ENCODE results near the gene DHRS13. TPM values are rescaled to one million over a fixed set of nuclear protein-coding genes. Genes with fewer than 3 reads are reported as not detected.

The DHRS13 gene
- total and polyA plus RNA-seq, 10 of the 15 experiments (the other 5 are each of a cell fraction or from before 2014, with no cell fraction given), result 0.18 to 55.2 (median 31.3) TPM; not detected in 1

DNA sequence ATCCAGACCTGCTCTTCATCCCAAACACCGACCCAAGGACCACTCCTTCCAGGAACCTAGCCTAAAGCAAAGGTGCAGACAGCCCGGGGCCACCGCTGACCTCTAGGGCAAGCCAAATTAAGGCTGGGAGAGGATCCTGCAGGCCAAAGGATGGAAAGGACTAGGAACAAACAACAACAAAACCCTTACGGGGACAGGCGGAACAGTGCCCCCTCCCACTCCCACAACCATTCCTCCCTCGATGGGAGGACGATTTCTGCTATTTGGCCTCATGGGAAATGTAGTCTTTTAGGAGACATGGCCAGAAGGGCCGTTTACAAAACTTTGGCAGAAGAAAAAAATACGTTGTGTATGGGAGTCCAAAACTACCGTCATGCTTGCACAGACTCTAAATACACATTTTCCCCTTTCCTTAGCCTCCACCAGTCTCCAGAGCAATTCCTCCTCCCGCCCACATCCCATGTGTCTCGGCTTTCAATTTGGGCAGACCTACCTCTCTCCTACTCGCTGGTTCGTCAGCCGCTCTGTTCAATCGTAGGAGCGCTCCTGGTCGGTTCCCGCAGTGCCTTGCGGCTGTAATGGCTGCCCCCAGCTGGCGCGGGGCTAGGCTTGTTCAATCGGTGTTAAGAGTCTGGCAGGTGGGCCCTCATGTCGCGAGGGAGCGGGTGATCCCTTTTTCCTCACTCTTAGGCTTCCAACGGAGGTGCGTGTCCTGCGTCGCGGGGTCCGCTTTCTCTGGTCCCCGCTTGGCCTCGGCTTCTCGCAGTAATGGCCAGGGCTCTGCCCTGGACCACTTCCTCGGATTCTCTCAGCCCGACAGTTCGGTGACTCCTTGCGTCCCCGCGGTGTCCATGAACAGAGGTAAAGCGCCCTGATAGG is 48.2 kb downstream of the DHRS13 start, which contains the start of gene ERAL1:
ERAL1 (plus strand) TSS at position 560 of the 879 bp plus-strand sequence; CDS start at position 579, 19 bp downstream.
- H3K27me3 ChIP-seq (replicated peaks in 1 of 2; ENCODE audit: control insufficient read depth in 2 of 2, insufficient read depth in 2 of 2, low read length in 1 of 2), result no peaks in the 10 kb centered on the region
- peaks cover 14% of the 10 kb centered on the region for H3K79me2 ChIP-seq (ENCODE audit: control insufficient read depth, insufficient read depth, low read length)
- DNase-seq (ENCODE audit: low read depth, low spot score) (peak; percentile 73), FAIRE-seq (peak; percentile 86), ATAC-seq (peak; percentile 100)
- peak within 1 kb of the TSS; percentile 90 for H3K9ac ChIP-seq (ENCODE audit: control insufficient read depth, insufficient read depth, low read length)
- 1% methylated on average over 42 of the region's 42 CpGs for WGBS (ENCODE audit: insufficient coverage, insufficient replicate concordance, low lambda C conversion rate, missing lambda C conversion rate)
- in situ Hi-C loops (cut with MboI) (no loop called here), intact Hi-C loops (cut with micrococcal nuclease; ENCODE audit: unreplicated experiment) (no loop called here)
- CTCF ChIA-PET, result interaction anchor here (1.2 to 1.9 kb wide), 2 partner anchors 91 to 98 kb away, joined by 3 to 10 read pairs; no protein-coding TSS in a partner anchor
- peaks cover 8 to 10% of the 10 kb centered on the region in 2 experiments; a peak in 3 of 4 replicates for H3K36me3 ChIP-seq (ENCODE audit: control insufficient read depth in 2 of 2, insufficient read depth in 2 of 2, low read length in 1 of 2)
- peaks cover 14% of the 10 kb centered on the region for H3K4me1 ChIP-seq (ENCODE audit: control insufficient read depth, insufficient read depth, low read length)
- H2AFZ ChIP-seq (ENCODE audit: control insufficient read depth, low read depth, low read length), result peak within 1 kb of the TSS; percentile 100
- RAD21 ChIA-PET (ENCODE audit: unreplicated experiment), result interaction anchor here (2.1 to 3.3 kb wide), 2 partner anchors 48 to 92 kb away, joined by 5 to 15 read pairs; partner anchors contain the start of gene DHRS13
- H3K4me2 ChIP-seq (ENCODE audit: control insufficient read depth, insufficient read depth), result peak within 1 kb of the TSS; percentile 99
- peak within 1 kb of the TSS; percentile 78 for H3K4me3 ChIP-seq
- SMC1A ChIA-PET (ENCODE audit: uncharacterized antibody, unreplicated experiment), result interaction anchor here (0.6 to 1.5 kb wide), 3 partner anchors 24 to 100 kb away, joined by 3 to 5 read pairs (median 3); no protein-coding TSS in a partner anchor
- no peaks in the 10 kb centered on the region for H3K9me3 ChIP-seq (replicated peaks; ENCODE audit: control insufficient read depth, insufficient read depth, low read length)
- peak within 1 kb of the TSS; percentile 86 for H3K27ac ChIP-seq (ENCODE audit: control insufficient read depth, insufficient read depth)
- H4K20me1 ChIP-seq (ENCODE audit: control insufficient read depth, insufficient read depth), result no peaks in the 10 kb centered on the region
- TSS peak; percentile 95 for BruUV-seq (replicated peaks)
- POLR2A ChIA-PET, result interaction anchor here (0.6 to 2.0 kb wide), 4 partner anchors 12 to 43 kb away, joined by 3 to 9 read pairs (median 4); partner anchors contain the start of genes FAM222B and FLOT2
- TF ChIP-seq FOXK2 (IDR thresholded peaks at IDR 0.05), result peak; percentile 58; the same call in 1 of the 2 replicates
- TF ChIP-seq JUND (IDR thresholded peaks at IDR 0.05; ENCODE audit: low read depth, low read length), result no peak
- no peak for TF ChIP-seq ZNF384 (IDR thresholded peaks at IDR 0.05; ENCODE audit: borderline replicate concordance, low read depth, low read length)
- TF ChIP-seq, protein P1, sequence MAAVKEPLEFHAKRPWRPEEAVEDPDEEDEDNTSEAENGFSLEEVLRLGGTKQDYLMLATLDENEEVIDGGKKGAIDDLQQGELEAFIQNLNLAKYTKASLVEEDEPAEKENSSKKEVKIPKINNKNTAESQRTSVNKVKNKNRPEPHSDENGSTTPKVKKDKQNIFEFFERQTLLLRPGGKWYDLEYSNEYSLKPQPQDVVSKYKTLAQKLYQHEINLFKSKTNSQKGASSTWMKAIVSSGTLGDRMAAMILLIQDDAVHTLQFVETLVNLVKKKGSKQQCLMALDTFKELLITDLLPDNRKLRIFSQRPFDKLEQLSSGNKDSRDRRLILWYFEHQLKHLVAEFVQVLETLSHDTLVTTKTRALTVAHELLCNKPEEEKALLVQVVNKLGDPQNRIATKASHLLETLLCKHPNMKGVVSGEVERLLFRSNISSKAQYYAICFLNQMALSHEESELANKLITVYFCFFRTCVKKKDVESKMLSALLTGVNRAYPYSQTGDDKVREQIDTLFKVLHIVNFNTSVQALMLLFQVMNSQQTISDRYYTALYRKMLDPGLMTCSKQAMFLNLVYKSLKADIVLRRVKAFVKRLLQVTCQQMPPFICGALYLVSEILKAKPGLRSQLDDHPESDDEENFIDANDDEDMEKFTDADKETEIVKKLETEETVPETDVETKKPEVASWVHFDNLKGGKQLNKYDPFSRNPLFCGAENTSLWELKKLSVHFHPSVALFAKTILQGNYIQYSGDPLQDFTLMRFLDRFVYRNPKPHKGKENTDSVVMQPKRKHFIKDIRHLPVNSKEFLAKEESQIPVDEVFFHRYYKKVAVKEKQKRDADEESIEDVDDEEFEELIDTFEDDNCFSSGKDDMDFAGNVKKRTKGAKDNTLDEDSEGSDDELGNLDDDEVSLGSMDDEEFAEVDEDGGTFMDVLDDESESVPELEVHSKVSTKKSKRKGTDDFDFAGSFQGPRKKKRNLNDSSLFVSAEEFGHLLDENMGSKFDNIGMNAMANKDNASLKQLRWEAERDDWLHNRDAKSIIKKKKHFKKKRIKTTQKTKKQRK (IDR thresholded peaks at IDR 0.05; ENCODE audit: low read depth, low read length), result no peak
- 0 out of 2 replicates have a peak, but pooled peaks have one; percentile 9 for TF ChIP-seq NR2C1 (IDR thresholded peaks at IDR 0.05)
- TF ChIP-seq, protein P2, sequence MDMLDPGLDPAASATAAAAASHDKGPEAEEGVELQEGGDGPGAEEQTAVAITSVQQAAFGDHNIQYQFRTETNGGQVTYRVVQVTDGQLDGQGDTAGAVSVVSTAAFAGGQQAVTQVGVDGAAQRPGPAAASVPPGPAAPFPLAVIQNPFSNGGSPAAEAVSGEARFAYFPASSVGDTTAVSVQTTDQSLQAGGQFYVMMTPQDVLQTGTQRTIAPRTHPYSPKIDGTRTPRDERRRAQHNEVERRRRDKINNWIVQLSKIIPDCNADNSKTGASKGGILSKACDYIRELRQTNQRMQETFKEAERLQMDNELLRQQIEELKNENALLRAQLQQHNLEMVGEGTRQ (IDR thresholded peaks at IDR 0.05; ENCODE audit: borderline replicate concordance, low read depth, low read length), result no peak; the same call in 1 of the 2 replicates
- TF ChIP-seq LARP7 (IDR thresholded peaks at IDR 0.05), result no peak; the same call in 1 of the 2 replicates
- TF ChIP-seq, protein P3, sequence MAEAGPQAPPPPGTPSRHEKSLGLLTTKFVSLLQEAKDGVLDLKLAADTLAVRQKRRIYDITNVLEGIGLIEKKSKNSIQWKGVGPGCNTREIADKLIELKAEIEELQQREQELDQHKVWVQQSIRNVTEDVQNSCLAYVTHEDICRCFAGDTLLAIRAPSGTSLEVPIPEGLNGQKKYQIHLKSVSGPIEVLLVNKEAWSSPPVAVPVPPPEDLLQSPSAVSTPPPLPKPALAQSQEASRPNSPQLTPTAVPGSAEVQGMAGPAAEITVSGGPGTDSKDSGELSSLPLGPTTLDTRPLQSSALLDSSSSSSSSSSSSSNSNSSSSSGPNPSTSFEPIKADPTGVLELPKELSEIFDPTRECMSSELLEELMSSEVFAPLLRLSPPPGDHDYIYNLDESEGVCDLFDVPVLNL (IDR thresholded peaks at IDR 0.05; ENCODE audit: low read depth, low read length), result peak; percentile 41
- TF ChIP-seq YY1 (IDR thresholded peaks at IDR 0.05; ENCODE audit: low read depth, low read length), result peak; percentile 99
- peak; percentile 90; the same call in 1 of the 2 replicates for TF ChIP-seq RB1 (IDR thresholded peaks at IDR 0.05; ENCODE audit: borderline replicate concordance)
- TF ChIP-seq SIN3A (IDR thresholded peaks at IDR 0.05; ENCODE audit: low read depth, low read length), result peak; percentile 75; the same call in 1 of the 2 replicates
- TF ChIP-seq, protein P4, sequence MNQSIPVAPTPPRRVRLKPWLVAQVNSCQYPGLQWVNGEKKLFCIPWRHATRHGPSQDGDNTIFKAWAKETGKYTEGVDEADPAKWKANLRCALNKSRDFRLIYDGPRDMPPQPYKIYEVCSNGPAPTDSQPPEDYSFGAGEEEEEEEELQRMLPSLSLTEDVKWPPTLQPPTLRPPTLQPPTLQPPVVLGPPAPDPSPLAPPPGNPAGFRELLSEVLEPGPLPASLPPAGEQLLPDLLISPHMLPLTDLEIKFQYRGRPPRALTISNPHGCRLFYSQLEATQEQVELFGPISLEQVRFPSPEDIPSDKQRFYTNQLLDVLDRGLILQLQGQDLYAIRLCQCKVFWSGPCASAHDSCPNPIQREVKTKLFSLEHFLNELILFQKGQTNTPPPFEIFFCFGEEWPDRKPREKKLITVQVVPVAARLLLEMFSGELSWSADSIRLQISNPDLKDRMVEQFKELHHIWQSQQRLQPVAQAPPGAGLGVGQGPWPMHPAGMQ (IDR thresholded peaks at IDR 0.05; ENCODE audit: borderline replicate concordance), result no peak
- TF ChIP-seq BRCA1 (IDR thresholded peaks at IDR 0.05; ENCODE audit: low read depth, low read length), result no peak
- no peak for TF ChIP-seq CHD1 (IDR thresholded peaks at IDR 0.05; ENCODE audit: low read depth, low read length)

All from GM12878 (cell line).